GM12874 (cell line): ENCODE results near the gene ETS2.

Source experiments
- CTCF ChIP-seq: IDR thresholded peaks from 2 replicates; pipeline ENCODE4 v1.5.1; 2011; ENCODE audit warnings: low read depth, mild to moderate bottlenecking, control low read depth, low read length, moderate library complexity; ENCODE audit not compliant: insufficient read depth

Gene ETS2

DNA sequence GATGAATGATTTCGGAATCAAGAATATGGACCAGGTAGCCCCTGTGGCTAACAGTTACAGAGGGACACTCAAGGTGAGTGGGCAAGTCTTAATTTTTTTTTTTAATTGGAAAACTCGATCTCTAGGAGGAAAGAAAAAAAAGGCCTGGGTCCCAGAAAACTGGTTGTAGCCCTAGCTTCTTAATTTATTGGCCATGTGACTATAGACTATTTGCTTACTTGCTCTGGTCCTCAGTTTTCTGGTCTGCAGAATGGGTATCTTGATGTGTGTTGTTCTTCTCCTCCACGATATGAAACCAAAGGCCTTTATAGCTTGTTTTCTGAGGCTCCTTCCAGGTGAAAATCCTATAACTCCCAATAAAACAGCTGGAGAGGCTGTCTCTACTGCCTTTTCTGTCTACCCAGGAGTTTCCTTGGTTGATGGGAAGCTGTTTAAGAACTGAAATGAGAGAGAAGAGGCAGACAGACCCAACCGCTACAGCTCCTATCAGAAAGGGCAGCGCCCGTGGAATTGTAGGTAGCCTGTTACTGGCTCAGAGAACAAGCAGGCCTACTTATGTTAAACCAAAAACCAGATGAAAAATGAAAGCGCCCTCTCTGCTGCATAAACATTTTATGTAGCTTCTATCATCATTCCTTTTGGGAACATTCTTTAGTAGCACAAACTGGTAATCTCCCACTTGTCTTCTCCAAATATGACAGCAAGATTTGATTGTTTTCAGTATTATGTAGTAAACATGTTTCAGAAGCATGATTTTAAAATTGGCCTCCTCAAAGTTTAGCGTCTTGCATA lies 4.5 kb downstream of the ETS2 start:
- TF ChIP-seq CTCF: no peak

- TF ChIP-seq CTCF: no peak
These were observed 5.1 kb downstream of the ETS2 start for GRCh38 chr21:38810826-38811164.

DNA sequence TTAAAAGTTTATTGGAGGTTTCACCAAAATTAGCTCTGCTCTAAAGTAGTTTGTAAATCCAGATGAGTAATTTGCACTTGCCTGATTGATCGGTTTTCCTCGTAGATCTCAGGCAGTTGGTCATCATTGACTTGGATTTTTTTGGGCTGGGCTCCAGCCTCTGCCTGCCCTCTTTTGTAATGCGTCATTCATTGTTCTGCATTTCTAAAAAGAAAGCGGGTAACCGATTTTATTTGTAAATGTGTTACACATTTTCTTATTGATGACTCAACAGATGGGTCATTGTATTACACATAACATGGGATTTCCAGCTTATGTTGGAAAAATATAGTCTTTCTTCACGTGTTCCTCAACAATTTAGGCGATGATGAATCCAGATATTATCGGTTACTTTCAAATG lies 5.5 kb downstream of the ETS2 start:
- TF ChIP-seq CTCF: no peak

- TF ChIP-seq CTCF: no peak
These were observed 7.4 kb downstream of the ETS2 start for GRCh38 chr21:38813143-38813542.

DNA sequence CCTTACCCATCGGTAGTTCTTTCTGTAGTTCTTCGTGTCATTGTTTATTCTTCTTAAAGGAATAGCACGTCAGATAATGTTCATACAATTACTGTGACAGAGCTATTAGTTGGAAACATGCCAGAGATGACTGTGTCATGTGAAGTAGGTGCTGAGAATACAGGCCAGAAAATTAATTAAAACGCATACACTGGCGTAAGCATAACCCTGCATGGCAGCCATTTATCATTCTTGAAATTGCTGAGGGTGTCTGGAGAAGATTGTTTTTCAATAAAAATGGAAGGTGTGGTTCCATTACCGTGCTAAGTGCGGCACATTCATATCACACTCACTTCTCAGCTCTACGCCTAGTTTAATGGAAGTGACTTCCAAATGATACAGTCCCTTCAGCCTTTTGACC lies 7.8 kb downstream of the ETS2 start:
- no peak for TF ChIP-seq CTCF

DNA sequence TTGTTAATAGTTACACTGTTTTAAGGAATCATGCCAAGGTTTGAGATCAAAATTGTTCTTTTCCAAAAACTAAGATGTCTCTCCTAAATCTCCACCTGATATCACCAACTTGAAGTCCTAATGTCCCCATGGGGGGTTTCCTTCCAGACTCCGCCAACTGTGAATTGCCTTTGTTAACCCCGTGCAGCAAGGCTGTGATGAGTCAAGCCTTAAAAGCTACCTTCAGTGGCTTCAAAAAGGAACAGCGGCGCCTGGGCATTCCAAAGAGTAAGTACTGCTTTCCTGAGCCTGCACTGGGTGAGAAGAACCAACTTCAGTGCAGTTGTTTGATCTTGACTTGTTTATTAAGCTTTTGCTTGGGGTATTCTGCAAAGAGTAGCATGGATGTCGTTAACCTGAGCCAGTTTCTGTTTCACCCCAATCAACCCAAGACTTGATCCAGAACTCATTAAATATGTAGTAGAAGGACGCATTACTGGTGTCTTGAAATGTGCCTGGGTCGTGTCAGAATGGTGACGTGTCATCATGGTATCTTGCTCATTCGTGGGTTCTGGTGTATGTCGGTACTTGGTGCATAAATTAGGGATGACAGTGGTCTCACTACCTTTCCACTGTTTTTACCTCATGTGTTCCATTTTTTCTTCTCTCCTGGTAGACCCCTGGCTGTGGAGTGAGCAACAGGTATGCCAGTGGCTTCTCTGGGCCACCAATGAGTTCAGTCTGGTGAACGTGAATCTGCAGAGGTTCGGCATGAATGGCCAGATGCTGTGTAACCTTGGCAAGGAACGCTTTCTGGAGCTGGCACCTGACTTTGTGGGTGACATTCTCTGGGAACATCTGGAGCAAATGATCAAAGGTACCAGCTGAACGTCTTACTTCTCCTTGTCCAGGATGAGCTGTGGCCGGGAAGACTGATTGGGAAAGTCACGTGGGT lies 8.7 kb downstream of the ETS2 start:
- no peak for TF ChIP-seq CTCF

- TF ChIP-seq CTCF: no peak
These were observed 9.3 kb downstream of the ETS2 start for GRCh38 chr21:38815060-38815405.
